WI38 (cell line): ENCODE results near the gene CHML.

Experiments
- H3K4me3 ChIP-seq: 2 replicates; pipeline ENCODE4 v1.5.1; 2011; ENCODE audit warnings: low read depth, mild to moderate bottlenecking, control low read depth, low read length
- TF ChIP-seq, protein P1 (sequence below): IDR thresholded peaks from 2 replicates; pipeline ENCODE4 v1.5.1; 2012; ENCODE audit warnings: low read depth, mild to moderate bottlenecking, control low read depth, low read length

The CHML gene

DNA sequence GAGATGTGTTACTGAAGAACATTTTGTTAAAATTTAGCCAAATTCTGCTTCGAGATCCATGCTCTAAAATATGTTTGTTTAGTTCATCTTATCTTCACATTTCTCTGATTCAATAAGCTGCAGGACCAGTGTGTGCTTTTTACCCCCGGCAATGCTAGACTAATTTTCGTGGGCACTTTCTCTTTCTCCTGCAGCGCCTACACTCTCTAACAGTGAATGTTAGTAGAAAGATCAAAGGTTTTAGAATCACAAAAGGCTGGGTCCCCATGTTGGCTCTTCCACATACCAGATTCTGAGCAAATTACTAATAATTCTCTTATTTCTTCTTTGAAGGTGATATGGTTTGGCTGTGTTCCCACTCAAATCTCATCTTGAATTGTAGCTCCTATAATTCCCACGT, 8.5 kb downstream of the CHML start:
- TF ChIP-seq, protein P1, sequence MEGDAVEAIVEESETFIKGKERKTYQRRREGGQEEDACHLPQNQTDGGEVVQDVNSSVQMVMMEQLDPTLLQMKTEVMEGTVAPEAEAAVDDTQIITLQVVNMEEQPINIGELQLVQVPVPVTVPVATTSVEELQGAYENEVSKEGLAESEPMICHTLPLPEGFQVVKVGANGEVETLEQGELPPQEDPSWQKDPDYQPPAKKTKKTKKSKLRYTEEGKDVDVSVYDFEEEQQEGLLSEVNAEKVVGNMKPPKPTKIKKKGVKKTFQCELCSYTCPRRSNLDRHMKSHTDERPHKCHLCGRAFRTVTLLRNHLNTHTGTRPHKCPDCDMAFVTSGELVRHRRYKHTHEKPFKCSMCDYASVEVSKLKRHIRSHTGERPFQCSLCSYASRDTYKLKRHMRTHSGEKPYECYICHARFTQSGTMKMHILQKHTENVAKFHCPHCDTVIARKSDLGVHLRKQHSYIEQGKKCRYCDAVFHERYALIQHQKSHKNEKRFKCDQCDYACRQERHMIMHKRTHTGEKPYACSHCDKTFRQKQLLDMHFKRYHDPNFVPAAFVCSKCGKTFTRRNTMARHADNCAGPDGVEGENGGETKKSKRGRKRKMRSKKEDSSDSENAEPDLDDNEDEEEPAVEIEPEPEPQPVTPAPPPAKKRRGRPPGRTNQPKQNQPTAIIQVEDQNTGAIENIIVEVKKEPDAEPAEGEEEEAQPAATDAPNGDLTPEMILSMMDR: no peak
- H3K4me3 ChIP-seq: no peak overlapping the region

GRCh38 chr1:241630899-241631298, 9.3 kb downstream of the CHML start:
- TF ChIP-seq, protein P1: no peak

DNA sequence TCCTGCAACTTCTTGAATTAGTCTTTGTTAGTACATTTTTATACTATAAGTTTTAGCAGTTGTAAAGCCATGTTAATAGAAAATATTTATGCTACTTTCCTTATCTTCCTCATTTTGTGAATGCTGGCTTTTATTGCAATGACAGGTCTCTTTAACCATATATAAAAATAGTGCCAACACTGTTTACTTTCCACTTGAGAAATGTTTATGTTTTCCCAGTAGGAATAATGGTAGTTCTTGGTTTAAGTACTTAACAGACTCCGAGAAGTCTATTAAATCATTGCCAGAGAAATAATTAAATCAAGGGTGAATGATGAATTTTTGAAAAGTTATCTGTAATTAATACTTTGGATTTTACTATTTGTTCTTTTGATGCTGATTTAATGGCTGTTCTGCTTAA, 9.7 kb downstream of the CHML start:
- no peak overlapping the region for H3K4me3 ChIP-seq
- TF ChIP-seq, protein P1: no peak

More at GRCh38 chr1:241630899-241631298, 9.3 kb downstream of the CHML start:
- no peak overlapping the region for H3K4me3 ChIP-seq

DNA sequence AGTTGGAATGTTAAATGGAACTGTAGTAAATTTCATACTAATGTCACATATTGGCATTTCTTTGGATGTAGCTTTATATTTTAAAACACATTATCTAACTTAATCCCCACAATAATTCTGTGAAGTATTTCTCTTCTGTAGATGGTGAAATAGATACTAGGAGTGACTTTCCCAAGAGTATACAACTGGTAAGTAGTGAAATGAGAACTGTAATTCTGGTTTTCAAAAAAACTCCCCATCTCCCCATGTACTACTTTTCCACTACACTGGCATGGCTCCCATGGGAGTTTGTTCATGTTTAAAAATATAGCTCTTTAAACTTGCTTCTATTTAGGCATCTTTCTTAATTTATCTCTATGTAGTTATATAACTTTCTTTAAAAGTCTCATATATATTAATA, 10.2 kb downstream of the CHML start:
- TF ChIP-seq, protein P1: no peak
- no peak overlapping the region for H3K4me3 ChIP-seq

DNA sequence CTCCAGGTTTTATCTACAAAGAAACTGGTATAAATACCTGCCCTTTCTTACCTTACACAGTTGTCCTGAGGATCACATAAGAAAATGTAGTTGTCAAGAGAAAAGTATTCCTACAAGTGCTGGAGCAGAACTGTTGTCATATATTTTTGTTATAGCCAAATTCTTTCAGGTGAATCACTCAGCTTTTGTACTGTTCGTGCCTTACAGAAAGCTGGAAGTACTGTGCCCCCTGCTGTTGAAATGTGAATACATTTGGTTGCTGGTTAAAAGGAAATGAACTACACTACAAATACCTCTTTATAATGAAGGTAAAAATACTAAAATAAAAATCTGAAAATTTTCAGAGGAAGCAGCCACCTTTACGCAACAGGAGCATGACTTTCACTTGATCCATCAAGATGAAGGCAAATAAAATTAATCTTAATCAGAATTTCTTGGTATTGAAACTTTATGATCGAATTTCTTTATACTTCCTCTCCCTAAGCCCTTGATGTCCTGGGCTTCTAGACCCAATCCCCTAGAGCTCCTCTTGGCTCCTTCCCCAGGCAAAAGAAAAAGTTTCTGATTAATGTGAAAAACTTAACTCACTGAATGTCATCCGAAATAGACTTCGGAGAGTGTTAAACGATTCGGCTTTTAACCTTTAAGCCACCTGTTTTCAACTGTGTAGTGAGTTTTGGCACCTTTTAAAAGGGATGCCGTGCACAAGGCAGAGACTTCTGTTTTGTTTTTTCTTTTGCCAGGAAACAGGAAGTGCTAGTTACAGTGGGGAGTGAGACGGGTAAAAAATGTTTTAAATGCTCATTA, 12.5 kb downstream of the CHML start:
- no peak overlapping the region for H3K4me3 ChIP-seq
- TF ChIP-seq, protein P1: peak; percentile 38; the same call in 1 of the 2 replicates

- no peak overlapping the region for H3K4me3 ChIP-seq
- TF ChIP-seq, protein P1: no peak
Measured at GRCh38 chr1:241624935-241625334, 15.2 kb downstream of the CHML start.

DNA sequence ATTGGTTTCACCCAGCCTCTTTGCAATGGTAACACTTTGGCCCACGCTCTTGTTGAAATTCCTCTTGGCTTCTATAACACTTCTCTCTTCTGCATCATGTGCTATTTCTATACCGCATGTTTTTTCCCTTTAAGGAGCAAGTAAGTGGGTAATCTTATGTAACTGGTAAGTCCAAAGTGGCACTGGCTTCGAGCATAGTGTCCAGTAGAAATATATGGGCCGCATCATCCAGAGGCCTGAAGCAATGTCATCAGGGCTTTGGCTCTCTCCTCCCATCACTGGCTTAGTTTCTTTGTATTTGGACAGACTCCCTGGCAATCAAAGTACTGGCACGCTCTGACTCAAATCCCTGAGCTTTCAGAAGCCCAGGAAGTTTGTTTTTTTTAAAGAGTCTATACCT, 17.5 kb downstream of the CHML start:
- TF ChIP-seq, protein P1: no peak
- no peak overlapping the region for H3K4me3 ChIP-seq
